ENCODE results near the gene MAMDC4. TPM values are rescaled to one million over a fixed set of nuclear protein-coding genes. Genes with fewer than 3 reads are reported as not detected.

Gene MAMDC4
- total and polyA plus RNA-seq, 2 of the 8 experiments (the other 6 are each of a cell fraction or from before 2014, with no cell fraction given): 3.1 to 4.5 TPM

- Histone ChIP-seq H2BK20ac (ENCODE audit: low read length) (no peak overlapping the region), H2BK120ac (replicated peaks; ENCODE audit: low read depth, low read length) (no peak overlapping the region), H3K4me2 (ENCODE audit: insufficient read depth in 1 of 2, low read depth in 2 of 2, low read length in 2 of 2) (no peak overlapping the region), H4K8ac (ENCODE audit: extremely low read depth, insufficient read depth, low read length) (no peak overlapping the region), H3K56ac (replicated peaks; ENCODE audit: insufficient read length, low read depth, low read length) (no peak overlapping the region), H4K5ac (ENCODE audit: insufficient read length, low read depth, low read length) (no peak overlapping the region), H2AFZ (ENCODE audit: low read length) (no peak overlapping the region), H3K4me1 (replicated peaks in 1 of 4; ENCODE audit: control insufficient read depth in 3 of 4, insufficient read depth in 4 of 4, low read length in 3 of 4) (no peaks in the 10 kb centered on the region; a peak in 2 of 7 replicates), H2BK15ac (ENCODE audit: low read length) (no peak overlapping the region), H3K23ac (ENCODE audit: insufficient read length) (no peak overlapping the region), H4K91ac (replicated peaks; ENCODE audit: insufficient read length, low read length) (no peak overlapping the region), H4K20me1 (replicated peaks in 1 of 2; ENCODE audit: control insufficient read depth in 1 of 2, insufficient read depth in 2 of 2, low read length in 2 of 2) (peaks cover 0 to 1% of the 10 kb centered on the region in 2 experiments), H3K79me2 (ENCODE audit: control insufficient read depth in 1 of 2, insufficient read depth in 2 of 2, low read length in 2 of 2) (no peaks in the 10 kb centered on the region), H3K18ac (ENCODE audit: extremely low read depth, low read length) (no peak overlapping the region), H3K79me1 (ENCODE audit: low read depth, low read length) (no peaks in the 10 kb centered on the region), H3K9me3 (ENCODE audit: insufficient read depth in 2 of 2, low read depth in 1 of 2, low read length in 1 of 2) (peaks cover 0 to 3% of the 10 kb centered on the region in 2 experiments; a peak in 1 of 4 replicates), H3K14ac (ENCODE audit: insufficient read length) (no peak overlapping the region), H2BK12ac (ENCODE audit: low read depth, low read length) (no peak overlapping the region), H3K27ac (ENCODE audit: low read depth, low read length) (no peak overlapping the region), H3K4ac (replicated peaks; ENCODE audit: insufficient read length, low read depth, low read length) (no peak overlapping the region), H2AK5ac (ENCODE audit: low read depth, low read length) (no peak overlapping the region), H3K9ac (replicated peaks in 1 of 4; ENCODE audit: extremely low read depth in 1 of 4, low read depth in 3 of 4, low read length in 3 of 4) (no peak overlapping the region), H3K23me2 (ENCODE audit: low read depth, low read length) (no peaks in the 10 kb centered on the region; the same call in 1 of the 2 replicates), H2BK5ac (ENCODE audit: low read depth, low read length) (no peak overlapping the region), H3K36me3 (ENCODE audit: control insufficient read depth in 2 of 4, insufficient read depth in 4 of 4, low read length in 3 of 4) (no peaks in the 10 kb centered on the region), H3K27me3 (replicated peaks in 1 of 4; ENCODE audit: control insufficient read depth in 3 of 4, extremely low read depth in 1 of 4, insufficient read depth in 3 of 4, low read length in 3 of 4) (no peaks in the 10 kb centered on the region), H3K4me3 (ENCODE audit: extremely low read depth in 1 of 4, insufficient read depth in 2 of 4, low read depth in 3 of 4, low read length in 4 of 4) (no peak overlapping the region)
- DNase-seq (ENCODE audit: low read depth in 1 of 2, low spot score in 2 of 2) (no peak), FAIRE-seq (no peak)
- CTCF ChIA-PET (ENCODE audit: partially characterized antibody): interaction anchor here (1.1 to 1.8 kb wide), 2 partner anchors 8 to 38 kb away, joined by 3 to 6 read pairs; partner anchors contain the start of gene AJM1
- no peak for TF ChIP-seq CTCF (IDR thresholded peaks at IDR 0.05; ENCODE audit: control extremely low read depth in 1 of 3, insufficient read depth in 1 of 3, low read depth in 1 of 3, low read length in 3 of 3)
- no peak for TF ChIP-seq CEBPB (IDR thresholded peaks at IDR 0.05; ENCODE audit: low read depth, low read length)
- WGBS, 2 experiments (ENCODE audit: extremely low coverage in 1 of 2, insufficient coverage in 1 of 2, insufficient read length in 1 of 2, insufficient replicate concordance in 2 of 2, low coverage in 1 of 2, low lambda C conversion rate in 2 of 2, missing lambda C conversion rate in 1 of 2): 76% methylated on average over 11 of the region's 11 CpGs; no CpG with 5 or more reads in 1 of the 2 experiments
- POLR2A ChIA-PET (ENCODE audit: partially characterized antibody): interaction anchor here (1.5 to 2.6 kb wide), 5 partner anchors 8 to 80 kb away, joined by 3 to 16 read pairs (median 5); partner anchors contain the start of gene EDF1
Measured at GRCh38 chr9:136880651-136881050, 28.5 kb downstream of the MAMDC4 start.

Measured in H1 (cell line).